ENCODE data around the gene ZC3HAV1.
"Not testable (repeated sequence)": the region's sequence is repeated elsewhere in the genome, so short reads cannot be mapped to it uniquely, and the experiment has no call there.

Gene ZC3HAV1

GRCh38 chr7:139033346-139034114 lies 76.0 kb downstream of the ZC3HAV1 start:
- Histone ChIP-seq H3K27ac (ENCODE audit: low read length) (no peak overlapping the region), H3K9ac (ENCODE audit: low read depth, low read length) (no peak overlapping the region), H3K36me3 (ENCODE audit: insufficient read depth, low read depth, low read length) (peaks cover 40% of the 10 kb centered on the region), H3K4me1 (ENCODE audit: insufficient read depth, low read length) (peaks cover 9% of the 10 kb centered on the region; the same call in 1 of the 2 replicates), H3K4me3 (ENCODE audit: low read length) (no peak overlapping the region), H3K9me3 (ENCODE audit: insufficient read depth, low read depth, low read length) (no peaks in the 10 kb centered on the region), H3K27me3 (ENCODE audit: insufficient read depth, low read length) (peaks cover 12% of the 10 kb centered on the region)

GRCh38 chr7:139032473-139032872 lies 77.0 kb downstream of the ZC3HAV1 start:
- Histone ChIP-seq H3K9me3 (ENCODE audit: insufficient read depth, low read depth, low read length) (no peaks in the 10 kb centered on the region), H3K36me3 (ENCODE audit: insufficient read depth, low read depth, low read length) (peaks cover 50% of the 10 kb centered on the region), H3K27ac (ENCODE audit: low read length) (no peak overlapping the region), H3K9ac (ENCODE audit: low read depth, low read length) (no peak overlapping the region), H3K4me1 (ENCODE audit: insufficient read depth, low read length) (peaks cover under 1% of the 10 kb centered on the region; the same call in 1 of the 2 replicates), H3K4me3 (ENCODE audit: low read length) (no peak overlapping the region), H3K27me3 (ENCODE audit: insufficient read depth, low read length) (peaks cover 12% of the 10 kb centered on the region)

- H3K4me1 ChIP-seq (ENCODE audit: insufficient read depth, low read length): no peaks in the 10 kb centered on the region
- H3K9ac ChIP-seq (ENCODE audit: low read depth, low read length): no peak overlapping the region
- no peak overlapping the region for H3K4me3 ChIP-seq (ENCODE audit: low read length)
- H3K36me3 ChIP-seq (ENCODE audit: insufficient read depth, low read depth, low read length): peaks cover 80% of the 10 kb centered on the region
- H3K27me3 ChIP-seq (ENCODE audit: insufficient read depth, low read length): no peaks in the 10 kb centered on the region
- H3K9me3 ChIP-seq (ENCODE audit: insufficient read depth, low read depth, low read length): no peaks in the 10 kb centered on the region
- no peak overlapping the region for H3K27ac ChIP-seq (ENCODE audit: low read length)
Observed at GRCh38 chr7:139029353-139029752, 80.2 kb downstream of the ZC3HAV1 start.

- peaks cover 81% of the 10 kb centered on the region for H3K36me3 ChIP-seq (ENCODE audit: insufficient read depth, low read depth, low read length)
Observed at GRCh38 chr7:139026551-139026950, 83.0 kb downstream of the ZC3HAV1 start.

GRCh38 chr7:139025861-139026260 lies 83.7 kb downstream of the ZC3HAV1 start:
- H3K4me1 ChIP-seq (ENCODE audit: insufficient read depth, low read length); H3K27me3 ChIP-seq (ENCODE audit: insufficient read depth, low read length); H3K4me3 ChIP-seq (ENCODE audit: low read length); H3K9ac ChIP-seq (ENCODE audit: low read depth, low read length); H3K27ac ChIP-seq (ENCODE audit: low read length); H3K9me3 ChIP-seq (ENCODE audit: insufficient read depth, low read depth, low read length): not testable (repeated sequence)
- H3K36me3 ChIP-seq (ENCODE audit: insufficient read depth, low read depth, low read length): peaks cover 78% of the 10 kb centered on the region

More at GRCh38 chr7:139026551-139026950, 83.0 kb downstream of the ZC3HAV1 start:
- no peaks in the 10 kb centered on the region for H3K27me3 ChIP-seq (ENCODE audit: insufficient read depth, low read length)
- H3K9ac ChIP-seq (ENCODE audit: low read depth, low read length): no peak overlapping the region
- H3K4me1 ChIP-seq (ENCODE audit: insufficient read depth, low read length): no peaks in the 10 kb centered on the region
- H3K27ac ChIP-seq (ENCODE audit: low read length): no peak overlapping the region
- no peak overlapping the region for H3K4me3 ChIP-seq (ENCODE audit: low read length)
- no peaks in the 10 kb centered on the region for H3K9me3 ChIP-seq (ENCODE audit: insufficient read depth, low read depth, low read length)

- Histone ChIP-seq H3K36me3 (ENCODE audit: insufficient read depth, low read depth, low read length) (peaks cover 57% of the 10 kb centered on the region), H3K4me3 (ENCODE audit: low read length) (no peak overlapping the region), H3K9me3 (ENCODE audit: insufficient read depth, low read depth, low read length) (no peaks in the 10 kb centered on the region), H3K27me3 (ENCODE audit: insufficient read depth, low read length) (no peaks in the 10 kb centered on the region), H3K27ac (ENCODE audit: low read length) (no peak overlapping the region), H3K4me1 (ENCODE audit: insufficient read depth, low read length) (no peaks in the 10 kb centered on the region), H3K9ac (ENCODE audit: low read depth, low read length) (no peak overlapping the region)
Observed at GRCh38 chr7:139023076-139023475, 86.4 kb downstream of the ZC3HAV1 start.

GRCh38 chr7:139022286-139022685 lies 87.2 kb downstream of the ZC3HAV1 start:
- Histone ChIP-seq H3K27me3 (ENCODE audit: insufficient read depth, low read length) (no peaks in the 10 kb centered on the region), H3K9ac (ENCODE audit: low read depth, low read length) (no peak overlapping the region), H3K36me3 (ENCODE audit: insufficient read depth, low read depth, low read length) (peaks cover 49% of the 10 kb centered on the region), H3K9me3 (ENCODE audit: insufficient read depth, low read depth, low read length) (no peaks in the 10 kb centered on the region), H3K4me3 (ENCODE audit: low read length) (no peak overlapping the region), H3K4me1 (ENCODE audit: insufficient read depth, low read length) (no peaks in the 10 kb centered on the region), H3K27ac (ENCODE audit: low read length) (no peak overlapping the region)

GRCh38 chr7:139018910-139019309 lies 90.6 kb downstream of the ZC3HAV1 start:
- peaks cover 16% of the 10 kb centered on the region for H3K36me3 ChIP-seq (ENCODE audit: insufficient read depth, low read depth, low read length)
- no peak overlapping the region for H3K27ac ChIP-seq (ENCODE audit: low read length)
- H3K4me3 ChIP-seq (ENCODE audit: low read length): no peak overlapping the region
- no peaks in the 10 kb centered on the region for H3K27me3 ChIP-seq (ENCODE audit: insufficient read depth, low read length)
- no peak overlapping the region for H3K9ac ChIP-seq (ENCODE audit: low read depth, low read length)
- H3K9me3 ChIP-seq (ENCODE audit: insufficient read depth, low read depth, low read length): no peaks in the 10 kb centered on the region
- no peaks in the 10 kb centered on the region for H3K4me1 ChIP-seq (ENCODE audit: insufficient read depth, low read length)

- Histone ChIP-seq H3K27me3 (ENCODE audit: insufficient read depth, low read length) (no peaks in the 10 kb centered on the region), H3K9ac (ENCODE audit: low read depth, low read length) (no peak overlapping the region), H3K9me3 (ENCODE audit: insufficient read depth, low read depth, low read length) (no peaks in the 10 kb centered on the region), H3K4me1 (ENCODE audit: insufficient read depth, low read length) (no peaks in the 10 kb centered on the region), H3K4me3 (ENCODE audit: low read length) (no peak overlapping the region), H3K27ac (ENCODE audit: low read length) (no peak overlapping the region), H3K36me3 (ENCODE audit: insufficient read depth, low read depth, low read length) (peaks cover under 1% of the 10 kb centered on the region; the same call in 1 of the 2 replicates)
Observed at GRCh38 chr7:139016931-139017511, 92.5 kb downstream of the ZC3HAV1 start.

GRCh38 chr7:139011373-139011772 lies 98.1 kb downstream of the ZC3HAV1 start:
- H3K4me1 ChIP-seq (ENCODE audit: insufficient read depth, low read length): no peaks in the 10 kb centered on the region
- no peaks in the 10 kb centered on the region for H3K36me3 ChIP-seq (ENCODE audit: insufficient read depth, low read depth, low read length)
- no peaks in the 10 kb centered on the region for H3K27me3 ChIP-seq (ENCODE audit: insufficient read depth, low read length)
- H3K27ac ChIP-seq (ENCODE audit: low read length): no peak overlapping the region
- no peak overlapping the region for H3K9ac ChIP-seq (ENCODE audit: low read depth, low read length)
- H3K4me3 ChIP-seq (ENCODE audit: low read length): no peak overlapping the region
- no peaks in the 10 kb centered on the region for H3K9me3 ChIP-seq (ENCODE audit: insufficient read depth, low read depth, low read length)

- Histone ChIP-seq H3K4me3 (ENCODE audit: low read length) (no peak overlapping the region), H3K27me3 (ENCODE audit: insufficient read depth, low read length) (no peaks in the 10 kb centered on the region), H3K4me1 (ENCODE audit: insufficient read depth, low read length) (no peaks in the 10 kb centered on the region), H3K9ac (ENCODE audit: low read depth, low read length) (no peak overlapping the region), H3K27ac (ENCODE audit: low read length) (no peak overlapping the region), H3K36me3 (ENCODE audit: insufficient read depth, low read depth, low read length) (no peaks in the 10 kb centered on the region), H3K9me3 (ENCODE audit: insufficient read depth, low read depth, low read length) (peaks cover 25% of the 10 kb centered on the region)
Observed at GRCh38 chr7:139004321-139005090, 105.0 kb downstream of the ZC3HAV1 start.

Measured in iPS-20b (cell line).